Bronchial epithelial cell (primary cell): ENCODE measurements around the gene KRTAP10-8. TPM values are rescaled to one million over a fixed set of nuclear protein-coding genes. Genes with fewer than 3 reads are reported as not detected.
A peak's percentile ranks its signal among the peaks of the same experiment; 100 is the strongest.
"Not testable (repeated sequence)": the region's sequence is repeated elsewhere in the genome, so short reads cannot be mapped to it uniquely, and the experiment has no call there.

ENCODE experiments used
- DNase-seq: peaks from one replicate; pipeline ENCODE4 v3.0.0-alpha.2; 2010; ENCODE audit warnings: low read depth
- FAIRE-seq: peaks from 2 replicates; lab custom pipeline; 2011; peaks lifted over from hg19 to GRCh38; lab: Jason Lieb, UNC
- H3K27me3 ChIP-seq: 2 replicates; pipeline ENCODE4 v1.5.1; 2011; ENCODE audit warnings: low read length; ENCODE audit not compliant: control insufficient read depth, insufficient read depth
- H3K36me3 ChIP-seq: 2 replicates; pipeline ENCODE4 v1.5.1; 2011; ENCODE audit warnings: low read length; ENCODE audit not compliant: control insufficient read depth, insufficient read depth
- H3K4me3 ChIP-seq: 2 replicates; pipeline ENCODE4 v1.5.1; 2011; ENCODE audit warnings: mild to moderate bottlenecking, low read depth, low read length, control low read depth
- total RNA-seq: library from RNA; depleted of rRNA; stranded (reverse); fragments of >200 nt; gene quantifications from 2 replicates; pipeline ENCODE4 v1.2.1, GENCODE V29; 2014
- TF ChIP-seq, protein P1 (sequence below): IDR thresholded peaks from 2 replicates; pipeline ENCODE4 v1.5.1; 2011; ENCODE audit warnings: mild to moderate bottlenecking, moderate library complexity, low read length, control low read depth, inconsistent platforms; ENCODE audit not compliant: insufficient read depth, severe bottlenecking

KRTAP10-8 gene
- total RNA-seq, 1 donor from 2014 or later = not detected

DNA sequence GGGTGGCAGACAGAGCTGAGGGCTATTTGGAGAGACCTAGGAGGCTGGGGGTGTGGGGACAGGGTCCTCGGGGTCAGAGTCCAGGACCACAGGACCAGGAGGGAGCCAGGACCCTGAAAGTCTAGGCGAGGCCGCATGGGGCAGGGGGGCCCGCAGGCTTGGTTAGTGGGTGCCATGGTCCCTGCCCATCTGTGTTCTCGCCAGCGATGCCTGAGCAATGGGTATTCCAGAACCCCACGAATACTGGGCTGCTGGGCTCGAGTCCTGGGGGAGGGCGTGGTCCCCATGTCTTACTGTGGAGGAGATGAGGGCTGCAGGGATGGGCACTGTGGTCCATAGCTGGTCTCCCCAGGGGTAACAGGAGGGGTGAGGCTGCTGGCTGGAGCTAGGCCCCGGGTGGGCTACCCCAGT, 21.6 kb upstream of the KRTAP10-8 start:
- DNase-seq (no peak), FAIRE-seq (no peak)
- TF ChIP-seq, protein P1, sequence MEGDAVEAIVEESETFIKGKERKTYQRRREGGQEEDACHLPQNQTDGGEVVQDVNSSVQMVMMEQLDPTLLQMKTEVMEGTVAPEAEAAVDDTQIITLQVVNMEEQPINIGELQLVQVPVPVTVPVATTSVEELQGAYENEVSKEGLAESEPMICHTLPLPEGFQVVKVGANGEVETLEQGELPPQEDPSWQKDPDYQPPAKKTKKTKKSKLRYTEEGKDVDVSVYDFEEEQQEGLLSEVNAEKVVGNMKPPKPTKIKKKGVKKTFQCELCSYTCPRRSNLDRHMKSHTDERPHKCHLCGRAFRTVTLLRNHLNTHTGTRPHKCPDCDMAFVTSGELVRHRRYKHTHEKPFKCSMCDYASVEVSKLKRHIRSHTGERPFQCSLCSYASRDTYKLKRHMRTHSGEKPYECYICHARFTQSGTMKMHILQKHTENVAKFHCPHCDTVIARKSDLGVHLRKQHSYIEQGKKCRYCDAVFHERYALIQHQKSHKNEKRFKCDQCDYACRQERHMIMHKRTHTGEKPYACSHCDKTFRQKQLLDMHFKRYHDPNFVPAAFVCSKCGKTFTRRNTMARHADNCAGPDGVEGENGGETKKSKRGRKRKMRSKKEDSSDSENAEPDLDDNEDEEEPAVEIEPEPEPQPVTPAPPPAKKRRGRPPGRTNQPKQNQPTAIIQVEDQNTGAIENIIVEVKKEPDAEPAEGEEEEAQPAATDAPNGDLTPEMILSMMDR = no peak
- Histone ChIP-seq H3K27me3 (no peaks in the 10 kb centered on the region), H3K4me3 (no peak overlapping the region), H3K36me3 (no peaks in the 10 kb centered on the region)

DNA sequence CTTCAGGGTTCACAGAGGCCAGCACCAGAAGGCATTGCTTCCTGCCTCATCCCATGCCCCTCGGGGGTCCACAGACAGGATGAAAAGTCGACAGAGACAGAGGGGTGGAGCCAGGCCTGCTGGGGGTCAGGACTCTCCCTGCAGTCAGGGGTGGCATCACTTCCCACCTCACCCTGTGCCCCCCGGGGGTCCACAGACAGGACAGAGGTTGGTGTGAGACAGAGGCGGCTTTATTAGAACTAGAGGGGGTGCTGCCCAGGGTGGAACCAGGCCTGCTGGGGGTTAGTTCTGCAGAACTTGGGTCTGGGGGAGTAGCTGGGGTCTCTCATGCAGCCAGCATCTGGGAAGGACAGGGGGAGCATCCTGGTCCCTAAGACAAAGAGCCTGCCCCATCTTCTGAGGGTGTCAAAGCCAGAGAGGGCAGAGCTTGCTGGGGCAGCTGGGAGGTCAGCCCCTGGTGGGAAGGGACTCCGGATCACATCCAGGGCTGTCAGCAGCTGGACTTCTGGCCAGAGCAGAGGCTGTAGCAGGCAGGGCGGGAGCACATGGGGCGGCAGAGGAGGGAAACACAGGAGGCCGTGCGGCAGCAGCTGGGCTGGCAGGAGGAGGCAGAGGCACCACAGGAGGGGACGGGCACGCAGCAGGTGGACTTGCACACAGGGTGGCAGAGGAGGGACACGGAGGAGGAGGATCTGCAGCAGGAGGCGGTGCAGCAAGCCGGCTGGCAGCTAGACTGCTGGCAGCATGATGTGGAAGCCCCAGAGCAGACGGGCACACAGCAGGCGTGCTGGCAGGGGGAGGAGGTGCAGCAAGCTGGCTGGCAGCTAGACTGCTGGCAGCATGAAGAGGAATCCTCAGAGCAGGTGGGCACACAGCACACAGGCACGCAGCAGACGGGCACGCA, 20.7 kb upstream of the KRTAP10-8 start:
- not testable (repeated sequence) for H3K27me3 ChIP-seq, DNase-seq, H3K36me3 ChIP-seq, H3K4me3 ChIP-seq, FAIRE-seq

DNA sequence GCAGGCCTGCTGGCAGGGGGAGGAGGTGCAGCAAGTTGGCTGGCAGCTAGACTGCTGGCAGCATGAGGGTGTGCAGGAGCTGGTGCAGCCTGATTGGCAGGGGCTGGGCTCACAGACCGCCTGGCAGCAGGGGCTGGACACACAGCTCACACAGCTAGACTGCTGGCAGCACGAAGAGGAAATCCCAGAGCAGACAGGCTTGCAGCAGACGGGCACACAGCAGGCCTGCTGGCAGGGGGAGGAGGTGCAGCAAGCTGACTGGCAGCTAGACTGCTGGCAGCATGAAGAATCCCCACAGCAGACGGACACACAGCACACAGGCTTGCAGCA, 20.1 kb upstream of the KRTAP10-8 start:
- not testable (repeated sequence) for DNase-seq, H3K4me3 ChIP-seq, H3K27me3 ChIP-seq, FAIRE-seq, H3K36me3 ChIP-seq

DNA sequence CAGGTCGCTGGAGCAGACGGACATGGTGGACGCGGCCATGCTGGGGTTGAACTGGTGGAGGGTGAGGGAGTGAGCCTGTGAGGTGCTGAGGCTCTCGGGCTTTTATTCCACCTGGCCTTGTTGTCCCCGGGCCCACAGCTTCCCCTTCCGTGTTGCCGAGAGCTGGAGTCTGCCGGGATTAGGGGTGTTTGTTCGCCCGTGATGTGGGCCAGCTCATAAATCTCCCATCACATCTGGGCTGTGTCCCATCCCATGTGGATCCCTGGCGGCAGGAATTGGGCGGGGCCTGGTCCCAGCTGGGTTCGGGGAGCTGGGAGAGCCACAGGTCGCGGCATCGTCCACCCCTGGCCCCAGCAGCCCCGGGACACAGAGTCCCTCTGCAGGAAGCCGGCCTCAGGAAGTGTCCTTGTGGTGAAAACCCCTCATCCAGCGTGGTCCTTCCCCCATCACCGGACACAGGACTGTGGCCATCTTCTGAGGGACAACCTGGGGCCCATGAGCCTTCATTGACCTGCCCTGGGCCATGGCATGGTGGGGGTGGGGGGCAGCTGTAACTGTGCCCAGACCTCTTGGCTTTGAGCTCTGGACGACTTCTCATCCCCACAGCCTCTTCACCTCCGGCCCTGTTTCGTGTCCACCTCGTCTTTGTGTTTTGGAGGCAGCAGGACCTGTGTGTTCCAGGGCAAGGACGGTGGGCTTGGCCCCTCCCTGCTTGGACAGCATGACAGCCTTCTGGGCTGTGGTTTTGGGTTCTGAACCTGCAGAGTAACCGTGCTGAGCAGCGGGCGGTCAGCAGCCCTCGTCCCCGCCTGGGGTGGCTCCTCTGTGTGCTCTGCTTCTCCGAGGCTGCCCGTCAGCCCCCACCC, 19.2 kb upstream of the KRTAP10-8 start, which contains the start of gene KRTAP10-6:
Gene KRTAP10-6 (minus strand): TSS at position 60 of the 866 bp plus-strand sequence. CDS start 21 bp downstream, at position 39.
- no peaks in the 10 kb centered on the region for H3K36me3 ChIP-seq
- TF ChIP-seq, protein P1 = no peak
- H3K27me3 ChIP-seq = no peaks in the 10 kb centered on the region
- DNase-seq (no peak), FAIRE-seq (no peak)
- H3K4me3 ChIP-seq = no peak within 1 kb of the TSS

DNA sequence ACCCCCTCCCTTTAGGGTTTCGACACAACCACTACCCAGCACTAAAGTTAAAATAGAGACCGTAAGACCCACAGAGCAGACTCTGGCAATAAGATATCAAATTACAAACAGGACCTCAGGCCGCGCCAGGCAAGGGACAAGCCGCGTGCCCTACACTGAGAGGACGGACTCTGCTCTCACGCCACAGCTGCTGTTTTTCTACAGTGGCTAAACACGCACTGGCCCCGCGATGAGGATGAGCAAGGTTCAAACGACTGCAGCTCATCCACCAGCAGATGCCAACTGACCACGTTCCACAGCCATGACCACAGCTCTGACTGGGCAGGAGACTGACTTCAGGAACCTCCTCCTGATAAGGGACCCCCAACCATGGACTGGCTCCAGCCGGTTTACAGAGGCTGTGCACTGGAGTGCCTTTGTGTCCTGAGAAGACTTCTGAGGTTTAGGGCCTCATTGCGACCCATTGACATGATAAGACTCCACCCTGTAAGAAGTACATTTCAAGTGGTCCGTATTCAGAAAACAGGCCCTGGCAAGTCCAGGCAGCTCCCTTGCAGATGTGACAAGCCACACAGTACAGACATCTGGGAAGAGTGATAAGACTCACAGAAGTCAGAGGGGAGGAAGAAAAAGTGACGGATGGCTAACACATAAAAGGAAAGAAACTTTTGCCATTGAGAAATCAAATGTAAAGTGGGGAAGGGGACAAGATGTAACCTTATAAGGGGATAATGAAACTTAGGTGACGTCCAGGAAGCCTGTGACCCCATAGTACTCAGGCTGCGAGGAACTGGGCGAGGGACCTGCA, 18.1 kb upstream of the KRTAP10-8 start:
- no peak for FAIRE-seq
- DNase-seq = peak; percentile 9
- H3K27me3 ChIP-seq = no peaks in the 10 kb centered on the region
- no peaks in the 10 kb centered on the region for H3K36me3 ChIP-seq
- H3K4me3 ChIP-seq = no peak overlapping the region
- TF ChIP-seq, protein P1 = no peak

DNA sequence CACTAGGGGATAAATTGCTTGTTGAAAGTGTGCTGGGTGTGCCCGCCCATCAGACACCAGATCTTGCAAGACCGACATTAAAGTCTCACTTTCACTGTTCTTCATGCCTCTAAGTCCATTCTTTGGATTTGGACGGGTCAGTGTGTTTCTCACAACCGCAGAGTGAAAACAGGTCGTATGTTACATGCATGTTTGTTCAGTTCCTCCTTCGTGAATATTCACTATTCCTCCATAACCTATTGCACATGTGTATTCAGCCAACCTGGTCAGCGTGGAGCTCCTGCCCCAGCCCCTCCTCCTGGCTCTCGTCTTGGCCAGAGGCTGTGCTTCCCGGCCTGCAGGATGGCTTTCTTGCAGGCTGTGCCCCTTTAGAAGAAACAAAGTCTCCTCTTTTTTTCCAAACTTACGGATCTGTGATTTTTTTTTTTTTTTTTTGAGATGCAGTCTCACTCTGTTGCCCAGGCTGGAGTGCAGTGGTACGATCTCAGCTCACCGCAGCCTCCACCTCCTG, 17.4 kb upstream of the KRTAP10-8 start:
- FAIRE-seq (no peak), DNase-seq (no peak)
- no peaks in the 10 kb centered on the region for H3K36me3 ChIP-seq
- no peak overlapping the region for H3K4me3 ChIP-seq
- H3K27me3 ChIP-seq = no peaks in the 10 kb centered on the region
- TF ChIP-seq, protein P1 = no peak
